ENCODE results near the gene SIMC1.
A peak's percentile ranks its signal among the peaks of the same experiment; 100 is the strongest.
"Not testable (repeated sequence)": the region's sequence is repeated elsewhere in the genome, so short reads cannot be mapped to it uniquely, and the experiment has no call there.

Gene SIMC1

DNA sequence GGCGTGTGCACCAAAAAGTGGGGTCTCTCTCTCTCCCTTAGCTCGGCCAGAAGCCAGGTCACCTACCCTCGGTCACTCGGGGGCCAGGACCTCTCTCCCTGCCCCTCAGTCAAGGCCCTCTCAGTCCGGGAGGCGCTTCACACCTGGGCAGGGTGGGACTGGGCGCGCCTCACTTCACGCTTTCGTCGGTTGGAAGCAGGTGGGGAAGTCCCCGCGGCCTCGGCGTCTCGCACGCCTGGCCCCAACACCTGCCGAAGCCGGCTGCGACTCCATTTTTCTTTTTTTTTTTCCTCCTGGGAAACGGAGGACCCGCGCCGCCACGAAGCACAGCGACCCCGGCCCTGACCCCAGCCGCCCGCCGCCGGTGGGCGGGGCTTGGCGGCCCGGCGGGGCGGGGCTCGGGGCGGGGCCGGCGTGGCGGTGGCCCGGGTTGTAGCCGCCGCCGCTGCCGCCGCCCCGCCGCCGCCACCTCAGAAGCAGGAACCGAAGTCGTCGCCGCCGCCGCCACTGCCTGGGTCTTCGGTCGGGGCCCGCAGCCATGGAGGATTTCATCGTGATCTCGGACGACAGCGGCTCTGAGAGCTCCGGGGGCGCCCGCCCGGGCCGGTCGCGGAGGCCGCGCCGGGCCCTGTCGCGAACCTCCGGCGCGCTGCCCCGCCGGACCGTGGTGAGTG lies at the start of gene SIMC1:
SIMC1 (plus strand) TSS at position 454 of the 674 bp plus-strand sequence; CDS start at position 539, 85 bp downstream.
- DNase-seq, result peak; percentile 54

DNA sequence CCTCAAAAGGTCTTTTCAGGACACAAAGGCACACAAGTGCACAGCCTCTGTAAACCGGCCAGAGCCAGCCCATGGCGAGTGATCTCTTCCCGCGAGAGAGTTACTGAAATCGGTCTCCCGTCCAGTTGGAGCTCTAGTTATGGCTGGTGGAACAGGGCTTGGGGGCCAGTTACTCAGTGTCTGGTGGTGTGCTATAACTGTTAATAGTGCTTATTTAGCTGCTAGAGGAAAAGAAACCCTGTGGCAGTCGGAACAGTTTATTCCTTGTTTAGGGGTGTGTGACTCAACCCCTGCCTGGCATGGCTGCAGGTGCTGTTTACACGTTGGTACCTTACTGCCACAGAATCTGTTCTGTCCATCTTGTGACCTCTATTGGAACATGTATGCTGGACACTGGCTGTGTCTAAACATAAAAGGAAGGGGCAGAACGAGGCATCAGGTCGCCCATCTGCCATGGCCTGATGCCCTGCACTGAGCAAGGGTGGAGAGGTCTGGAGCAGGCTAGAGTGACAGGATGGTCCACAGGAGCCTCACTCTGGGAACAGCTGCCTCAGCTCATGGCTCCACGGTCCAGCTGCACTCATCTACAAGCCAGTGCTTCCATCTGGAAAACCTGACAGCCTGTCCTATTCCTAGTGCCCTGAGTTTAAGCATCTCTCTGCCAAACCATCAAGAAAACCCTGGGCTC lies 49.6 kb upstream of the SIMC1 start:
- DNase-seq, result no peak

DNA sequence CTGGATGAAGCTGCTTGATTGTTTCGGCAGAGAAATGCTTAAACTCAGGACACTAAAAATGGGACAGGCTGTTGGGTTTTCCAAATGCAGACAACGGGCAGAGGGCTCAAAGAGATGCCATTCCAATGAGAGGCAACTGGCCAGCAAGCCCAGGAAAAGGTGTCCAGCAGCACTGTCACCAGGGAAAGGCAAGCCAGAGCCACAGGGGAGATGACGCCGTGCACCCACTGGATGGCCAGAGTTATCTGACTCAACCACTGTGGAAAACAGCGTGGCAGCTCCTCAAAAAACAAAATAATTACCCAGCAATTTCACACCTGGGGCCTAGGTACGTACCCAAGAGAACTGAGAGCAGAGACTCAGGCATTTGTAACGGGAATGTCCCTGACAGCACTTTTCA lies 48.4 kb upstream of the SIMC1 start:
- no peak for DNase-seq

DNA sequence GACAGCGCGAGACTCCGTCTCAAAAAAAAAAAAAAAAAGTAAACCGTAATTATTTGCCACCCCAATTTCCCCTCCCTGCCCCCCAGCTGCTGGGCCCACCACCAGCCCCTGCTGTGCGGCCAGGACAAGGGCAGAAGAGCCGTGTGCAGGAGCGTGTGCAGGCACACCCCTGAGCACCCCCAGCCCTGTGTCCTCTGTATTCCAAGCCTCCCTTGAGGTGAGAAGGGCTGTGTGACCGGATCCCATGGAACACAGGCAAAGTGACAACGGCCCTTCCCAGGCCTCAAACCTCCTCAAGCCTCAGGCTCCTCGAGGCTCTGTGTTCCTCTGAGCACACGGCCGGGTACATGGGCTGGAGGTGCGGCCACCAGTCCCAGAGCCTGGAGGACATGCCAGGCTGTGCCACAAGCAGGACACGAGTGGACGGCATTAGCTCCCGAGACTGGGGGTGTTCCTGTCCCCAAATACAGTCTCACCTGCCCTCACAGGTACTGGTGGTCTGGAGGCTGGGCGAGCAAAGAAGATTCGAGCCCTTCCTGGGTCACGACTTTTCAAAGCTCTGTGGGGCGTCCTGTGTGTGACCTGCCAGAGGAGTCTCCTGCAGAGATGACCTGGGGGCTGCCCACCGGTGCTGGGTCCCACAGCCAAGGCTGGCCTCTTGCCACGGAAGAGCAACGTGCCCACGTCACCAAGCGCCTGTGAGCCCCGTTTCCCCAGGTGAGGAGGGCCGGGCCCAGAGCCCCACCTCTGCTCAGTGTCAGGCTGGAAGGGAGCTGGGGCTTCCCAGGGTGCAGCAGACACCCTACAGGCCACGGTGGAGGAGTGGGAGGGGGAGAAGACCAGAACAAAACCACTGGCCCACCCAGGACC lies 47.1 kb upstream of the SIMC1 start:
- DNase-seq, result no peak

DNA sequence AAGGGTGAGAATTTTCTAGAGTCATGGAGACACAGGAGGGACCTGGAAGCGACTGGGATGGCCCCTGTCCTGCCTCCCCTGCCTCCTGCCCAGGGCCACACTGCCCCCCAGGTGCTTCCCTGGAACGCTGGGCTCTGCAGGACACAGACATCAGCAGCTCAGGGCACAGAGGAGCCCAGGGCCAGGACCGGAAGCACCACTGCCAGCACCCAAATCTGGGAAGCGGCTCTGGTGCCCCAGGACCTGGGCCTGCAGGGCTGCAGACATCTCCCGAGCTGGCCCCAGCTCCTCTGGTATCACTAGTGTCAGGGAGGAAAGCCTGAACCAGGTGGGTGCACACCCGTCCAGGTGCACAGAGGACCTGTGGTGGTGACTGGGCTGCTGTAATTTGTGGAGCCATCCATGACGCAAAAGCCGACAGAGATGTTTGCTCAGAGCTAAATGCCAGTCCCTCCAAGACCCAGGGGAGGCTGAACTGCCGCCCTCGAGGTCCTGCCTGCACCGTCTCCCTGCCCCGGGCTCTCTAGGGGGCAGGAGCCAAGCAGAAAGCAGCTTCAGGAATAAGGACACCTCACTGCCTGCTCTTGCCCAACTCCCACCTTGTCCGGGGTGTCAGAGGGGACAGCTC lies 46.0 kb upstream of the SIMC1 start:
- DNase-seq, result no peak

DNA sequence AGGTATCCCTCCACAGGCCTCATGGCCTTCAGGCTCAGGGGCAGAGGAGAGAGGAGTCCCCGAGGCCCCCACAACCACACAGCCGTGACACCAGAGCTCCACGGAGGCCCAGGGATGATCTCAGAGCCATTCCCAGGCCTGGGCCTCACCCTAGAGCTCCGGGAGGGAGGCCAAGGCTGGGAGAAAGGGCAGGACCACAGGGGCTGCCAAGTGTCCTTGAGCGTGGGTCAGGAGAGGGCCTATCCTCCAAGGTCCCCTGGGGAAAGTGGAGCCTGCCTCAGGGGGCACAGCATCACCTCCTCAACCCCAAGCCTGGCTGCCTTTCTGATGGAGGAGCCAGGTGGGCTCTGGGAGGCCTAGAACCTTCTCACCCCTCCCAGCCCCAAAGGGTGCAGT lies 45.5 kb upstream of the SIMC1 start:
- DNase-seq, result not testable (repeated sequence)

DNA sequence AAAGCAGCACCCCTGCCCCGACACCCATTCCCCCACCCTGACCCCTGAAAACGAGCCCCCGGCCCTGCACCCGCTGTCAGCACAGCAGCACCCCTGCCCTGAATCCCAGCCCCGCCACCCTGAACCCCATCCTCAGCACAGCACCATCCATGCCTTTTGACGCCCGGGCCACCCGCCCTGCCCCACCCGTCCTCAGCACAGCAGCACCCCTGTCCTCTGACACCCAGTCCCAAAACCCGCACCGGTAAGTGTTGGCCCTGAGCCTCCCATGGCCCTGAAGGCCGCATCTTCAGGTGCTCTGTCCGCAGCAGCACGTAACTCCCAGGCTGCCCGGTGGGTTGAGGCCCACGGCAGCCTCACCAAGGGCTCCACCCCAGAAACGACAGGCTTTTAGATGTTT lies 44.6 kb upstream of the SIMC1 start:
- DNase-seq, result not testable (repeated sequence)

DNA sequence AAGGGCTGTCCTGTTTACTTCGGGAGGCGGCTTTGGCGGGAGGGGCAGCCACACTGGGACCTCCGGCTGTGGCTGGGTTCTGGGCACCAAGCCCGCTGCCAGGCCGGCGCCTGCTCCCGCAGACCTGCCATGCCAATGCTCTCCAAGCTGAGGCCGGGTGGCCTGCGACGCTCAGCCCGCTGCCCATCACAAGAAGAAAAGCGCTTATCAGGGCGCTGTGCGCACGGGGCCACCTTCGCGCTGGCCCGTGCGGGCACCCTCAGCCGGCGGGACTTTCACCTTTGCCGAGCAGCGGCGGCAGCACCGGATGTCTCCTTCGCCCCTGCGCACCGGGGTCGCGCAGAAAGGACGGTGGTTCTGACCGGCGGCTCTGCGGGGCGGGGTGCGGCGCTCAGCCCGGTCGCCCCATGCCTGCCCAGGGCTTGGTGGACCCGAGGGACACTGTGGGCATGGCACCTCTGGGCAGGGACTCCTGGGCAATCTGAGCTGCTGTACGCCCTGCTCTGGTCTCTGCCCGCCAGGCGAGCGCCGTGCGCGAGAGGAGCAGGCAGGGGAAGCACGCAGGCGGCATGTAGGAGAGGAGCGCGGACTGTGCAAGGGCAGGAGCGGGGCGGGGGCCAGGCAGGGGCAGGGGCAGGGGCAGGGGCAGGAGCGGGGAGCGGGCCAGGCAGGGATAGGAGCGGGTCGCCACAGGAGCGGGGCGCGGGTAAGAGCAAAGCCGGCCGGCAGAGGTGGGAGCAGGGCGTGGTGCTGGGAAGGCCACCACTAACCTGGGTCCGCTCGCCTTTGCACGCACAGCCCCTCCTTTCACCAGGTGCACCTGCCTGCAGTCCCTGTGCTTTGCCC lies 43.8 kb upstream of the SIMC1 start:
- DNase-seq, result not testable (repeated sequence)

DNA sequence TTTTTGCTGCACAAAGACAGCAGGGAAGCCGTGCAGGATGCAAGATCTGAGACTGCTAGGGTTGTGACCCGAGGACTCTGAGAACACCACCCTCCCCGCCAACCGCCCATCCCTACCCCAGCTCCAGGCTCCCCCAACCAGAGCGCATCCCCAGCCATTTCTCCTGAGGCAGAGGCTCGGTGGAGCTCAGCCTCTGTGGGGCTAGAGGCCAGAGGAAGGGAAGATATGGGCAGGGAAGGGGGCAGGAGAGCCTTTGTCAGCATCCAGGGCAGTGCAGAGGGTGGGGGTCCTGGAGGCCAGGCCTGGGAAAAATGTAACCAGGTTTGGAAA lies 43.2 kb upstream of the SIMC1 start:
- DNase-seq, result not testable (repeated sequence)

DNA sequence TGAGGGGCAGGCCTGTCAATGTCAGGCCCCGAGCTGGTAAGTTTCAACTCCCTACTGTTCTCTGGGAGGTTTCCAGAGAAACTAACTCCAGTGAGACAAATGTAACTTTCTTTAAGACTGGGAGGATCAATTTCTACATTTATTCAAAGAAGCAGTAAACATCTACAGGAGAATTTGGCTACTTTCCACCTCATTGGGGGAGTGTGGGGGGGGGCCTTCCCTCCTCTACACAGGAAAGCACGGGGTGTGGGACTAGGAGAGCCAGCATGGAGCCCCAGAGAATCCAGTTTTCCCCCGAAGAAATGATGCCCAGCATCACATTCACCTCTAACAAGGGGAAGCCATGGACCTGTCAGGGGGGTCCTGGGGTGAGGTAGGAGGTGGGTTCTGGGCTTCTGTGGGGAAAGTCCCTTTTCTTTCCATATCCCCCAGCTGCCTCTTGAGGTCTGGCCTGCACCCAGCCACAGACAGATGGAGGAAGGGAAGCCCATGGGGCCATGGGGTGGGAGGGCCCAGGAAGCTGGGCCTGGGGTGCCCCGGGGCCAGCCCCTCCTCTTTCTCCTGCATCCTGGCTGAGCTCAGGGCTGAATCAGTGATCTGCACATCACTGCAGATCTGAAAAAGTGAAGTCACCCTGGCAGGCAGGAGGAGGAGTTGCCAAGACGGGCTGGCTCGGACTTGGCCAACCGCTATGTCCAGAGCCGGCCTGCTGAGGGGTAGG lies 42.6 kb upstream of the SIMC1 start:
- DNase-seq, result not testable (repeated sequence)

DNA sequence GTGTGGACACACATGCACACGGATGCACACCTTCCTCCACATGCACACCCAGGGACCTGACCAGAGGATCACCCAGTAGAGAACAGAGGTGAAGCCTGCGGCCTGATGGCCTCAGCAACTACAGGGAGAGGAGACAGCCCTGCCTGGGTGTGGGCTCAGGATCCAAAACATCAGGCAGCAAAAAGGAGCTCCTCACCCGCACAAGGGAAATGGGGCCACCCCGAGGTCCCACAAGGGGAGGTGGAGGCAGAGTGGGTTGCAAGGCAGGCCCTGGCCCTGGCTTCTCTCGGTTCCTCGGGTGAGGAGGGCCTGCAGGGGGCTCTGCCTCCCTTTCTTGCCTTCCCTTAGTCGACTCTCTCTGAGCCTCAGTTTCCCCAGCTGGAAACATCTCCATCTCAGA lies 41.4 kb upstream of the SIMC1 start:
- DNase-seq, result not testable (repeated sequence)

DNA sequence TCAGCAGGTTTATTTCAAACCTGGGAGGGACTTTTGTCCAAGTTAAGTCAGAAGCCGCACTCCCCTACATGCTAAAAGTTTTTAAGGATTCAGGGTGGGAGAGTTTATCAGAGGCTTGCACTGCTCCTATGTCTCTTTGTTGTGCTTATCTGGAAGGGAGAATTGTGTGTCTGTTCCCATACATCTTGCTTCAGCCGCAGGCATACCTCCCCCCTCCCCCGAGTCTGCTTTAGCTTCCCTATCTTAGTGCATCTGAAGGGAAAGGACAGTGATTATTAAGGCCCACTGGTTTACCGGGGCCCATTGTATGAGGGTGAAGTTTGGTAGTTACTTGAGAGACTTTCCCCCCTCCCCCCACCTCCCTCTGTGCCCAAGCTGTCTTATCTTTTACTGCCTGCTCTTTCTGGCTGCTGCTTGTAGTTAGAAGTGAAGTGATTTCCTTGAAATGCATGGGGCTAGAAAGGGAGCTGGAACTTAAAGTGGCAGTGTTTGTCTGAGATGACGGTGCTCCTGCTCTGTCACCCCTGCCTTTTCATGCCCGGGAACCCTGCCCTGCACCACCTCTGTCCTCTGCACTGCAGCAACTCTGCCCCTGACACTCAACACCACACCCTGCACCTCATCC lies 40.9 kb upstream of the SIMC1 start:
- DNase-seq, result not testable (repeated sequence)

DNA sequence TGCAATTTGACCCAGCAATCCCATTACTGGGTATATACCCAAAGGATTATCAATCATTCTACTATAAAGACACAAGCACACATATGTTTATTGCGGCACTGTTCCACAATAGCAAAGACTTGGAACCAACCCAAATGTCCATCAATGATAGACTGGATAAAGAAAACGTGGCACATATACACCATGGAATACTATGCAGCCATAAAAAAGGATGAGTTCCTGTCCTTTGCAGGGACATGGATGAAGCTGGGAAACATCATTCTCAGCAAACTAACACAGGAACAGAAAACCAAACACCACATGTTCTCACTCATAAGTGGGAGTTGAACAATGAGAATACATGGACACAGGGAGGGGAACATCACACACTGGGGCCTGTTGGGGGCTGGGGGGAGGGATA lies 39.9 kb upstream of the SIMC1 start:
- not testable (repeated sequence) for DNase-seq

DNA sequence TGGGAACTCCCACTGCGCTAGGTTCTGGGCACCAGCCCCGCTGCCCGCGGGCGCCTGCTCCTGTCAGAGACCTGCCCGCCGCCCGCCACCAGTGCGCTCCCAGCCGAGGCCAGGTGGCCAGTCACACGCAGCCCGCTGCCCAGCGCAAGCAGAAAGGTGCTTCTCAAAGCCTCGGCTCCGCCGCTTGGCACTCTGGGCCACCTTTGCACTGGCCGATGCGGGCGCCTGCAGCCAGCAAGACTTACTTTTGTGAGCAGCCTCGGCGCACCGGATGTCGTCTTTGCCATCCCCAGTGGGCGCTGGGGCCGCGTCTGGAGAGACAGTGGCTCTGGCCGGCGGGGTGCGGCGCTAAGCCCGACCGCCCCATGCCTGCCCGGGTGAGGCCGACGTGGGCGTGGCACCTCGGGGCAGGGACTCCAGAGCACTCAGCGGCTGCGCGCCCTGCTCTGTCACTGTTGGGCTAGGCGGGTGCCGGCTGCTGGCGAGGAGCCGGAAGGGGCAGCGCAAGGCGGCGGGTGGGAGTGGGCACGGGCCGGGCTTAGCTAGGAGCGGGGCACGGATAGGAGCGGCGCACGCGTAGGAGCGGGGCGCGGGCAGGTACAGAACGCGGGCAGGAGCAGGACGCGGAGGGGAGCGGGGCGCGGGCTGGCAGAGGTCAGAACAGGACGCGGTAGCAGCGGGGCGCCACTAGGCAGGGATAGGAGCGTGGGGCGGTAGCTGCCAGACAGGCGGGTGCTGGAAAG lies 39.1 kb upstream of the SIMC1 start:
- DNase-seq, result not testable (repeated sequence)

DNA sequence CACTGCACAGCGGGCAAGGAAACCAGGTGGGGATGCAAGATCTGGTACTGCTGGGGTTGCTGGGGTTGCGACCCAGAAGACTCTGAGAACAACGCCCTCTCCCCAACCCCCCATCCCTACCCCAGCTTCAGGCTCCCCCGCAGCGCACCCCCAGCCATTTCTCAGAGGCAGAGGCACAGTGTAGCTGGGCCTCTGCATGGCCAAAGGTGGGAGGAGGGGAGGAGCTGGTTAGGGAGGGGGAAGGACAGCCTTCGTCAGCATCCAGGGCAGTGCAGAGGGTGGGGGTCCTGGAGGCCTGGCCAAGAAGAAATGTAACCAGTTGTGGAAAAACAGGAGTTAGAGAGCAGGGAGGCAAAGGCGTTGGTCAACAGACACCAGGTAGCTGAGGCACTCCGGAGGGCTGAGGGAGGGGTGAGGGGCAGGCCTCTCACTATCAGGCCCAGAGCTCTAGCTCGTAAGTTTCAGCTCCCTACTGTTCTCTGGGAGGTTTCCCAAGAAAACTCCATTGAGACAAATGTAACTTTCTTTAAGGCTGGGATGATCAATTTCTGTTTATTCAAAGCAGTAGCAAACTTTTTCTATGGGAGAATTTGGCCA lies 38.3 kb upstream of the SIMC1 start:
- not testable (repeated sequence) for DNase-seq

DNA sequence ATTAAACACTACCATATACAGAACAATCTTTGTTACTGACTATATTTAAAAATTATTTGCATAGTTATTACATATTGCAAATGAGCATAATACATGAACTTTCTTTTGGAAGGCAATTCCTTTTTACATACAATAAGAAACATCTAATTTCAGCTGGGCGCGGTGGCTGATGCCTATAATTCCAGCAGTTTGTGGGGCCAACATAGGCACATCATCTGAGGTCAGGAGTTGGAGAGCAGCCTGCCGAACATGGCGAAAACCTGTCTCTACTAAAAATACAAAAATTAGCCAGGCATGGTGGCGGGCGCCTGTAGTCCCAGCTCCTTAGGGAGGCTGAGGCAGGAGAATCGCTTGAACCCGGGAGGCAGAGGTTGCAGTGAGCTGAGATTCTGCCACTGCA lies 36.4 kb upstream of the SIMC1 start:
- no peak for DNase-seq

DNA sequence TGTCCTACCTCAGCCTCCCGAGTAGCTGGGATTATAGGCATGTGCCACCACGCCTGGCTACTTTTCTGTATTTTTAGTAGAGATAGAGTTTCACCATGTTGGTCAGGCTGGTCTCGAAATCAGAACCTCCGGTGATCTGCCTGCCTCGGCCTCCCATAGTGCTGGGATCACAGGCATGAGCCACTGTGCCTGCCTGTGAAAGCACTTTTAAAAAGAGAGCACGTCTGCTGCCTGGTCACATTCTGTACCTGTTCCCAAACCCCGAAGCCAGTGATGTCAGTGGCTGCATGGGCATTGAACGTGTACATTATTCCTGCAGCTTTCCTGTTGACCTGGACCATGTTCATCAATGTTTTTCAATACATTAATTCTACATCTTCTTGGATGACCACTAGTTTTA lies 35.1 kb upstream of the SIMC1 start:
- no peak for DNase-seq

DNA sequence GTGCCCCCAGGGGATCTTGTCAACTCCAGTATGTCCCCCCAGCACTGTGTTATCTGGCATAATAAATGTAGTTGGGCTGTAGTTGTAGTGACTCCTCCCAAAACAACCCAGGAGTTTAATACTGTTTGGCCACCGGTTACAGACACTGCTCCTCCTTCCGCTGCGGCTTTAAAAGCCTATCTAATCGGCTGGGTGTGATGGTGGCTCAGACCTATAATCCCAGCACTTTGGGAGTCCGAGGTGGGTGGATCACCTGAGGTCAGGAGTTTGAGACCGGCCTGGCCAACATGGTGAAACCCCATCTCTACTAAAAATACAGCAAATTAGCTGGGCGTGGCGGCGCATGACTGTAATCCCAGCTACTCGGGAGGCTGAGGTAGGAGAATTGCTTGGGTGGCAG lies 34.7 kb upstream of the SIMC1 start:
- not testable (repeated sequence) for DNase-seq

DNA sequence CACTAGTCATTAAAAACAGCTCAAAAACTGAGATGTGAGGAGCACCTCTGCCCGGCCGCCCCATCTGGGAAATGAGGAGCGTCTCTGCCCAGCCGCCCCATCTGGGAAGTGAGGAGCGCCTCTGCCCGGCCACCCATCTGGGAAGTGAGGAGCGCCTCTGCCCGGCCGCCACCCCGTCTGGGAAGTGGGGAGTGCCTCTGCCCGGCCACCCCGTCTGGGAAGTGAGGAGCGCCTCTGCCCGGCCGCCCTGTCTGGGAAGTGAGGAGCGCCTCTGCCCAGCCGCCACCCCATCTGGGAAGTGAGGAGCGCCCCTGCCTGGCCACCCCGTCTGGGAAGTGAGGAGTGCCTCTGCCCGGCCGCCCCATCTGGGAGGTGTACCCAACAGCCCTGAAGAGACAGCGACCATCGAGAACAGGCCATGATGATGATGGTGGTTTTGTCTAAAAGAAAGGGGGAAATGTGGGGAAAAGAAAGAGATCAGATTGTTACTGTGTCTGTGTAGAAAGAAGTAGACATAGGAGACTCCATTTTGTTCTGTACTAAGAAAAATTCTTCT lies 23.7 kb upstream of the SIMC1 start:
- DNase-seq, result not testable (repeated sequence)
